ENCODE measurements around the gene GNAQ.
"Not testable (repeated sequence)": the region's sequence is repeated elsewhere in the genome, so short reads cannot be mapped to it uniquely, and the experiment has no call there.

The GNAQ gene

DNA sequence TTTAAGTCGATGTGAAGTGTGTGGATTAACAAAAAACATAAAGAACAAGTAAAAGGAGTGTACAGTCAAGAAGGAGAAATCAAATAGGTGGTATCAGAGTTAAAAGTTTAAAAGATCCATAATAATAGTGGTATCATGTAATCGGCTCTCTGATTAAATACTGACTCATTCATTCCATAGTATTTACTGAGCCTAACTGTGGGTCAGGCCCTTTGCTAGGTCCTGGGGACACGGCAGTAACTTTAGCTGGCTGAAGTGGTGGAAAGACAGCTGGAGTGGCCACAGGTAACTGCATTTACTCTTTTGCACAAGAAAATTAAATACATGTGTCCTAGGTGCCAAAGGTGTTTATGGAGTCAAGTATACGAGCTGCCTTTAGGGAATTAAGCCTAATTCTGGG is 124.0 kb downstream of the GNAQ start:
- no peak for DNase-seq (ENCODE audit: low read depth in 2 of 2, low spot score in 1 of 2)

DNA sequence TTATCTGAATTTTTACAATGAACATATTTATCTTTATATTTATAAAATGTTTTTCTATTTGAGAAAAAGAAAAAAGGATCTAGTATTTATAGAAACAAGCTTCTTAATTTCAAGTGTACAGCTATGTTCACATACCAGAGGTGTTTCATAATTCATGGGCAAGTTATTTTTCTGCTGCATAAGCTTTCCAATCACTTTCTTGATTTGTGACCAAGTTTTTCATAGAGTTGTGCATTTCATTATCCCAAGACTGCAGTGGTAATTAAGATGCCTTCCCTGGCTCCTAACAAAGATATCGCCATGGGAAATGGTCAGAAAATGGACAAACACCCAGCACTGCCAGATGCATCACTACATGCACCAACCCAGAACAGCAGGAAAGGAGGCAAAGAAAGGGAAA is 124.6 kb downstream of the GNAQ start:
- DNase-seq (ENCODE audit: low read depth in 2 of 2, low spot score in 1 of 2): no peak

DNA sequence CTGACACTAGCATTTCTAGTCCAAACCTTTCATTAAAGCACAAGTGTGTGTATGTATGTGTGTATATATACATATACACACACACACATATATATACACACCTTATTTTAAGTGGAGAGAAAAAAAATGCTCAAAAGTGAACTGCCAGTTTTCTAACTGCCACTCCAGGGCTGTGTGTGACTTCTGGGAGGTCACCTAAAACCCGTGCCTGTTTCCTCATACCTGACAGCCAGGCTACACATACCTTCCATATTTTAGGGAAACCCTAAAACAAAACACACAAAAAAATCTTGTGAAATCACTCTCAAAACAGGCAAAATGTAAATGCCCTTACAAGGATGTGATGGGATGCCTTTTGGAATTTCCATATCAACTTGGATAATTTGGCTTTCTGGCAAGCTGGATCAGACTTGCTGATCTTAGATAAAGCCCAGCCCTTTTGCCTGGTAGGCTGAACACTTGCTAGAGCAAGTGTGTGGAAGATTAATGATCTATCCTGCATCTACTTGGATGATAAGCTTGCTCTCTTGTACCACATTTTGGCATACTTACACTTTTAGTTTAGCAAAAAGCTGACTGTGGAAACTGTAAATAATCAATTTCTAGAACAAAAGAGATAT is 127.8 kb downstream of the GNAQ start:
- DNase-seq (ENCODE audit: low read depth in 2 of 2, low spot score in 1 of 2): no peak

DNA sequence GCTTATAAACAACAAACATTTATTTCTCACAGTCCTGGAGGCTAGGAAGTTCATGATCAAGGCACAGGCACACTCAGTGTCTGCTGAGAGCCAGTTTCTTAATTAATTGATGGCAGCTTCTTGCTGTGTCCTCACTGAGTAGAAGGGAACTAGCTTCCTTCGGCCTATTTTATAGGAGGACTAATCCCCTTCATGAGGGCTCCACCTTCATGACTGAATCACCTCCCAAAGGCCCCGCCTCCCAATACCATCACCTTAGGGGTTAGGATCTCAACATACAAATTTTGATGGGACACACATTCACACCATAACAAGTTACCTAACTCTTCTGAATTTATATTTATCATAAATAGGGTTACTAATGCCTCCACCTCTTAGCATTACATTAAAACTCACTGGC is 129.8 kb downstream of the GNAQ start:
- no peak for DNase-seq (ENCODE audit: low read depth in 2 of 2, low spot score in 1 of 2)

DNA sequence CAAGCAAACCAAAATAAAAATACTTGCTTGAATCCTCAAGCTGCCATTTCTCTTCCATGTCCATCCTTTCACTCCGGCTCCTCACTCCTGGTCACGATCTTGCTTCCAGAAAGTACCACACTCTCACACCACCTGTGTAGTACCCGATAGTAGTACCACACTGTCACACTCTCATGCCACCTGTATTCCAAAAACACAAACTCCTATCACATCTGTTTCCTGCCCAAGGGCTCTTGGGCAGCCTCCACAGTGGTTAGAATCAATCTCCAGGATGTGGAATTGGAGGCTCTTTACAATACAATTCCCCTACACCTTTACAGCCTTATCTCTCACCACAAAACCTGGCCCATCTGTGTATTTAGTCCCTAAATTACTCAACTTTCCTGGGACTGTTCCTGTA is 130.6 kb downstream of the GNAQ start:
- no peak for DNase-seq (ENCODE audit: low read depth in 2 of 2, low spot score in 1 of 2)

DNA sequence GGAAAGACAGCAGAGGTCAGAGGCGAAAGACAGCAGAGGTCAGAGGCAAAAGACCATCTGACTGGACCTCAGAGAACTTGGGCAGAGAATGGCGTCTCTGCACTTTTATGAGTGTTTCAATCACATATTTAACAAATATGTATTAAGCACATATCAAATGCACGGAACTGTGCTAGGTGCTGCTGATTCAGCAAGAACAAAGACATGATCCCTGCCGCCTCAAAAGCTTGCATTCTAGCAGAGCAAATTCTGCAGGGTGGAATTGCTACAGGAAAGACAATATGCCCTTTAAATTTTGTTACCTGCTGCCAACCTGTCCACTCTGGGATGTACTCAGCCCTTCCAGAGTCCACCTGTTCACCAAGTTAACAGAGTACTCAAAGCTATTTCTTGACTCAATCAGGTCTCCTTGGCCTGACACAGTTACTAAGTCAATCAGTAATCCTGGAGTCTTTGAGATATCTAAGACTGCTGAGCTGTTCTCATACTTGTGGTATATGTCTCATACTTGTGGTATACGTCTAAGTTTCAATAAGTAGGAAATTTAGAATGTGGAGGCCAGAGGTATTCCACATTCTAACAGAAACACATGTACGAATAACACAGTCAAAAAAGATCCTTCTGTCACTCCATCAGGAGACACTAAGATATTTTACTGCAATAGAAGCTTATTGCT is 131.8 kb downstream of the GNAQ start:
- DNase-seq (ENCODE audit: low read depth in 2 of 2, low spot score in 1 of 2): no peak

DNA sequence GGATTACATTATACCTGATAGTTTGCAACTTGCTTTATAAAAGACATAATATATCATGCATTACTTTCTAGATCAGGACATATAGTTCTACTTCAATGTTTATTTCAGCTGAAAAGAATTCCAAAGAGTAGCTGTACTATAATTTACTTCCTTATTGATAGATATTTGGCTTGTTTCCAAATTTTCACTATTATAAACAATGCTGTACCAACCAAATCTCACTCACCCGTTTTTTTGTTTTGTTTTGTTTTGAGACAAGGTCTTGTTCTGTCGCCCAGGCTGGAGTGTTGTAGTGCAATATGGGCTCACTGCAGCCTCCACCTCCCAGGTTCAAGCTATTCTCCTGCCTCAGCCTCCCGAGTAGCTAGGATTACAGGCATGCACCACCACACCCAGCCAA is 132.7 kb downstream of the GNAQ start:
- DNase-seq (ENCODE audit: low read depth in 2 of 2, low spot score in 1 of 2): no peak

DNA sequence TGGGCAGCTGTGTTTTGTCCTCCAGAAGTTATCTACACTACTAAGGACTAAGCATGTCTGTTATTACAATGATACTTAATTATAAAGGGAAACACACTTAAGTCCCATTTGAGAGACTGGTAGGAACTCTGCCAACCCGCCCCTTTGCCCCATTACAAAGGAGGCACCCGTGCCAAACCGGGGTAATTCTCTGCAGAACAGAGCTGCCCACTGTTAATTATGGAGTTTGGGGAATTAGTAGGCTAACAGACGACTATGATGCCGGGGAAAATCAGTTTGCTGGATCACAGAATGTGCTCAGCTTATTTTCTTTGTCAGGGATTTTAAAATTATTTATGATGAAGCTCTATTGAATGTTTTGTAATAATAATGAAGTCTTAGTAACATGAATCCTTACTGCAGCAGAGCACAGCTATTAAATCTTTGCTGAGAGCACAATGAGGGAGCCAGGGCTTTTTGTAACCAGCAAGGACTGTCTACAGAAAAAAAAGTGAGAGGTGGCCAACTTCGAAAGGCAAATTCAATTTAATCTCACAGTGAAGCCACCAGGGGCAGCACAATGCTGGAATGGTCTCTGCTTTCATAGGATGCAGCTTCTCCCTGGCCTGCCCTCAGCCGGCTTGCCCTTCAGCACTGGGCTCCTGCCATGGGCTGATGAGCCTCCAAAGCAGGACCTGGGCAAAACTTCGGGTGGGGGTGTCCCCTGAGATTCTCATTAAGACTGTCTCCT is 134.5 kb downstream of the GNAQ start:
- DNase-seq (ENCODE audit: low read depth in 2 of 2, low spot score in 1 of 2): no peak

DNA sequence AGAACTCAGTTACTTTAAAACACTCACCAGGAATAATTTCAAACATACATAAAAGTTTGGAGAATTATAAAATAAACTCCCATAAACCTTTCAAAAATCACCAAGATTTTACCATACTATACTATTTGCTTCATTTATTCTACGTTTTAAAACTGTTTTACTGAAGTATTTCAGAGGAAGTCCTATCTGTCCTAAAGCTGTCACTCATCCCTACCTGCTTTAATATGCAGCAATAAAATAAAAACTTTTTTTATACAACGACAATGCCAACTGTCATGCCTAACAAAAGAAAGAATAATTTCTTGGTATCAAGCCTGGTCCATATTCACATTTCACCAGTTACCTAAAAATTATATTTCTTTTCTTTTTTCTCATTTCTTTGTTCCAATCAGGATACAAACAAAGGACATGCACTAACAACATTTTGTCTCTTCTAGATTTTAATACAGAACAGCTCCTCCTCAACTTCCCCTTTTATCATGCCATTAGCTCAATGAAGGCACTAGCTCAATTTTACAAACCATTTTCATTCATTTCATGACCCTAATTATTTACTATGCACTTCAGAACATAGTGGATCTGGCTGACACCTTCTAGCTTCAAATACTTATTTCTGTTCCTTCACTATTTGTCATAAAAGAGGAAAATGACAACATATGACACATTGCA is 135.2 kb downstream of the GNAQ start:
- no peak for DNase-seq (ENCODE audit: low read depth in 2 of 2, low spot score in 1 of 2)

DNA sequence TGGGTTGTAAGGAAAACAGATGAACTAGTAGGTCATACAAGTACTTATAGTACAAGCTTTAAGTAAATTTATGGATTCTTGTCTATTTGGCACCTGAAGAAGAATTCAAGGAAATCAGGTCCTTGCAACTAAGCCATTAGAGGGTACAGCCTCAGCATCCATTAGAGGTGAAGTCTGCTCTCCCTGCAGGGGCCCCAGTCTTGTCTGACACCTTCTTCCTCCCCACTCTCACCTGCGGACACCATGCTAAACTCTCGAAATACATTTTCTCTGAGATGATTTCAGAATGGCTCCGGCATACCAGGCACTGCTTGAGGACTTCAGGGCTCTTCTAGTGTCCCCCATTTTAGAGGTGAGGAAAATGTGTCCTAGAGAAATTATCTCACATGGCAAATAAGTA is 137.9 kb downstream of the GNAQ start:
- no peak for DNase-seq (ENCODE audit: low read depth in 2 of 2, low spot score in 1 of 2)

DNA sequence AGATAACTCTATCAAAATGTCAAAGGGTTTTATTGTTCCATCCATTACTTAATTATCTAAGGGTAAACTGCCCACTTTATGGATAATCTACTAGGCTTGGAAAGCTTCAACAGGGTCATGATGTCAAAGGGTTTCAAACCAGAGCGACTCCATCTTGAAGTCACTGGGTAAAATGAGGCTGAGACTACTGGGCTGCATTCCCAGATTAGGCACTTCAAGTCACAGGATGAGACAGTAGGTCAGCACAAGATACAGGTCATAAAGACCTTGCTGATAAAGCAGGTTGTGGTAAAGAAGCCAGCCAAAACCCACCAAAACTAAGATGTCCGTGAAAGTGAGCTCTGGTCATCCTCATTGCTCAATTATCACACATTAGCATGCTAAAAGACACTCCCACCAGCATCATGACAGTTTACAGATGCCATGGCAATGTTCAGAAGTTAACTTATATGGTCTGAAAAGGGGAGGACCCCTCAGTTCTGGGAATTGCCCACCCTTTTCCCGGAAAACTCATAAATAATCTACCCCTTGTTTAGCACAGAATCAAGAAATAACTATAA is 138.6 kb downstream of the GNAQ start:
- no peak for DNase-seq (ENCODE audit: low read depth in 2 of 2, low spot score in 1 of 2)

DNA sequence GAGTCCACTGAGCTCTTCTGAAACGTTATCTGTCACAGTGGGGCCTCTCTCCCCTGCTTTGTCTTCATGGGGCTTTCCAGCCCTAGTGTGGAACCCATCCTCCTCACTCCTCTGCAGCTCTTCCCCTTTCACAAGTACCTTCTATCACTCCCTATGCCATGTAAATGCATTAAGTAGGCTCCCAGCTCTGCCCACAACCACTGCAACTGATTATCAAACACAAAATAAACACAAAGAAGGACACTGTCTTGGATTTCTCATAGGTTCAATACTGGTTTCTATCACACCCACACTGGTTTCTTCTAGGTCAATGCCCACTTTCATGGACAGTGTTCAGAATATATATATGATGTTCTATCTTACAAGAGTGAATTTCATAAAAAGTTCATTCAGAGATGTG is 139.4 kb downstream of the GNAQ start:
- DNase-seq (ENCODE audit: low read depth in 2 of 2, low spot score in 1 of 2): no peak

DNA sequence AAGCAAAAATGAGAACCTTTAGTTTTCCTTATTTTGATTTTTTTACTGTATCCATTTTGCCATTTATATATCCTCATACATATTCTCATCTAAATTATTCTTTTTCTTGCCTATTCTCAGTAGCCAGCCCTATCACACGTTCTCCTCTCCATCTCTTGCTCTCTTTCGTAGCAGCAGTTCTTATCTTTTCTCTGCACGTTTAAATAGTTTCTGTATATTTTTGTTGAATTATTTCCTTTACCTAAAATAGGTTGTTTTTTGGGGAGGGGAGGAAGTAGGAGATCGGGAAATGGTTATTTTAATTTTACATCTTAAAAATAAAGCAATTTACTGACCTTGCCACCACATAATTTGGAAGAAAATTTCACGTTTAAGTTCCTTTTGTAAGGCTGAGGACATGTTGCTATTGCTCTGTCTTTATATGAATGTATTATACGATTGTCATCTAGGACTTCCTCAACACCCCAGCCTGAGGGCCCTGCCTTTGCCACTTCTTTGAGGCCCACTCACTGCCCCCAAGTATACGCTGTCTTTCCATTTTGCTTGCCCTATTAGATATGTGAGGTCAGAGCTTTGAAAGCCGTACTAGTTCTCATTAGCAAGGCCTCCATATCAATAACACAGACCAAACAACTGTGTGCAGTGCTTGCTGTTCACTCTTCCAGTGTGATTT is 140.3 kb downstream of the GNAQ start:
- no peak for DNase-seq (ENCODE audit: low read depth in 2 of 2, low spot score in 1 of 2)

DNA sequence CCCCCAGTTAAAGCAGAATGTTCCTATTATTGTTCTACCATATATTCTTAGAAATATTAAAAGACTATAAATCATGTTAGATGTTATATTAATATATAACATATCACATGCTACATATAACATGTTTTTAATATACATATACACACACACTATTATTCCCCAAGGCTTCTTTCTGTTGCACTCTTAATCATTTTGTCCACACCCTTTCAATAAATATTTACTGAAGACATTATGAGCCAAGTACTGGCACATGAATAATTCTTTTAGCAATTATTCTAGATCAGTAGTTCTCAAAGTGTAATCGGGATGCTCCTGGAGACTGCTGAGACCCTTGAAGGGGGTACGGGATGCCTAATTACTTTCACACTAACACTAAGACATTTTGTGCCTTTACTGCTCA is 143.9 kb downstream of the GNAQ start:
- no peak for DNase-seq (ENCODE audit: low read depth in 2 of 2, low spot score in 1 of 2)

DNA sequence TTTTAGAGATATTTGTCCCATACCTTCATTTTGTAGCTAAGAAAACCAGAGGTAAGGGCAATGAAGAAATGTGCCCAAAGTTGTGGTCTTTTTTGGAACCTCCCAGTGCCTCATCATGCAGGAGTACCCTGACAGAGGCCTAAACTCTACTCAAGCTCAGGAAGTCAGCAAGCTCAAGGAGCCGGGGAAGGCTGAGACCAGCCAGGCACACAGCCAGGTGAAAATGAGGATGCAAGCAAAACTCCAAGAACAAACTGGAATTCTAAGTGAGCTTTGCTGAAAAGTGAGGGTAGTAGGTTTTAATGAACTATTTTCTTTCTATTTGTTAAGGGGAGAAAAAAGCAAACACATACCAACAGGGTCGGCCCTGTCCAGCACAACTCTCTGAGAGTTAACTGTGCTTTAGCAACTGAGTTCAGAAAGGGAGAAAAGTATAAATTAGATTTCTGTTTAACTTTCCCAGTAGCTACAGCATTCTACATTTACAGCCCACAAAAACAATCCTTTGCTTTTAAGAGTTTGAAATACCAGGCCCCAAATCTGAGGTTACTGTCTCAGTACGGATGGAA is 146.4 kb downstream of the GNAQ start:
- no peak for DNase-seq (ENCODE audit: low read depth in 2 of 2, low spot score in 1 of 2)

DNA sequence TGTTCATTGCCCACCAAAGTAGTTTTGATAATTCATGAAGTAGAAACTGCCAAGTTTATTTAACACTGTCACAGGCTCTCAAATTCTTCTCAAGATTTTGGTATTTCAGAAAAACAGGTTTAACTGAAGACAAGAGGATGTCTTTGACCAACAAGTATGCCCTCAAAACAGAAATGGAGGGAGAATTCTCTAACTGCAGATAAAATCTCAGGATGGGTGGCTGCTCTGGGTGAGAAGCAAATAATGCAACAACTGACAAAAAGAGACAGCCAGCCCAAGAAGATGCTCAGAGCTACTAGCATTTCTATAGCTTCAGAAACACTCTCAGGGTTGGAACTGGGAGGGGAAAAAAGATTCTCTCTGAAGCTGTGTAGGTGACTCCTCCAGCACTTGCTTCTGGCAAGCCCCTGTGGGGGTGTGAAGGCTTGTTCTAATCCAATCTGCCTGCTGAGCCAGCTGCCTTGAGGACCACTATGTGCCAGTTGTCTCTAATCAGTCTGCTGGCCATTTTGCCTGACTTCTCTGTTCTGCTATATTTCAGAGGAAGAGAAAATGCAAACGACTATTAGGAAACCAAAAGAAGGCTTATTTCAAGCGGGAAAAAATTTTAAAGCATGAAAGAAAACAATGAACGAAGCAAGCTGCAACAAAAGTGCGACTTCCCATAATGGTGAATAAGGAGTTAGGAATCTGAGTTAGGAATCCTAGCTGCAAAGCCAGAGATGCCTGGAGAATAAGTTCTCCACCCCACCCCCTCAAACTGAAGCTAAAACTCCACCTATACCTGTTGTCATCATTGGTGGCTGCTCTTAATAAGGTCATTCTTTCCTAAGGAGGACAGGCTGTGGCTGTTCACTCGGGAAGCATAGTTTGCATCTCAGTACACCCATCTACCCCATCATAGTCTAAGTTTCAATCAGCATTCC is 147.5 kb downstream of the GNAQ start:
- no peak for DNase-seq (ENCODE audit: low read depth in 2 of 2, low spot score in 1 of 2)

DNA sequence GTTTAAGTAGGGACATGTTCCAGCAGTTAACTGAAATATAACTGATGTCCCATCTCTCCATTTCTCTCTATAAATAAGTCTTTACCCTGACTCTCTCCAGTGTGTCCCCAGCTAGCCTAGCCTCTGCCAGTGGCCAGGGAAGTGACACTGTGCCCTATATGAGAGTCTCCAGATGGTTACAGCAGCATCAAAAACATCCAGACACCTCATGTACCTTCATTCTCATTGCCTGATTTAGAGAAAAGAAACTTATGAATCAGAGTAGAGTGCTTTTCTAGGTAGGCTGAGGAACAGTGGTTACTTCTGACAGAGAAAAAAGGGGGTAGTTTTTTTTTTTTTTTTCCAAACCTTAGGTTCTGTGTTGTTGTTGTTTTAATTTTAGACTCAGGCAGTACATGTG is 148.5 kb downstream of the GNAQ start:
- no peak for DNase-seq (ENCODE audit: low read depth in 2 of 2, low spot score in 1 of 2)

DNA sequence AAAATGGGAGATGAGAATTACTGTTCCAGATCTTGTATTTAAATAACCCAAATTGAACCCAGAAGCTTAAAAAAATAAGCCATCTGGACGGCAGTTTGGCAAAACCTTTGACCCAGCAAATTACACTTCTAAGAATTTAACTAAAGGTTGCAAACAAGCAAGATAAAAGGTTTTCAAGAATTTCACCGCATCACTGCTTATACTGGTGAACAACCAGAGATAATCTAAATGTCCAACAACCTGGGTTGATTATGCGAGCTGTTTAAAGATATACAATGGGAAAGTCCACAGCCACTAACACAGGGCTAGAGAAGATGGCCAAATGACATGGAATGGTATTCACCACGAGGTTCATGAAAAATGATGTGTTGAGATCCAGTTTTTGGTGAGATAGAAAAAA is 149.3 kb downstream of the GNAQ start:
- DNase-seq (ENCODE audit: low read depth in 2 of 2, low spot score in 1 of 2): no peak

DNA sequence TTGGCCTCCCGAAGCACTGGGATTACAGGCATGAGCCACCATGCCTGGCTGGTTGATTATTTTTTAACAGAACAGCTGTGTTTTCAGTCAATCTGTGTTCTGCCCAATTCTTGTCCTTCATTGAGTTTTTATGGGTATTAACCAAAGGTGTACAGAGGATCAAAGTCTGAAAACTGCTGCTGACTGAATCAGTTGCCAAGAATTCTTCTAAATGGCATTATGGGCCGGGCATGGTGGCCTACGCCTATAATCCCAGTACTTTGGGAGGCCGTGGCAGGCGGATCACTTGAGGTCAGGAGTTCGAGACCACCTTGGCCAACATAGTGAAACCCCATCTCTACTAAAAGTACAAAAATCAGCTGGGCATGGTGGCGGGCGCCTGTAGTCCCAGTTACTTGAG is 150.0 kb downstream of the GNAQ start:
- DNase-seq (ENCODE audit: low read depth in 2 of 2, low spot score in 1 of 2): not testable (repeated sequence)

DNA sequence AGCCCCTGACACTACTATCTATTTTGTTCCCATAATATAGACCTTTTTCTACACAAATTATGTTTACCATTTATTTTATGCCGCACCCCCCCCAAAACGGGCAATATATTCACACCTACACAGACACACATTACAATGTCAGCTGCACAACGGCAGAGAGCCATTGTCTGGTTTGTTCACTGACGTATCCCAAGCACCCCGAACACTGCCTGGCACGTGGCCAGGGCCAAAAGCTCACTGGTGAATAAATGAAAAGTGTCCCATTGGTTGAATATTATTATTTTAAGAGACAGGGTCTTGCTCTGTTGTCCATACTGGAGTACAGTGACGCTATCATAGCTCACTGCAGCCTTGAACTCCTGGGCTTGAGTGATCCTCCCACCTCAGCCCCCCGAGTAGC is 150.5 kb downstream of the GNAQ start:
- DNase-seq (ENCODE audit: low read depth in 2 of 2, low spot score in 1 of 2): no peak
